GM21576 (cell line): ENCODE data around the gene ZNF577.

Experiments used
- ATAC-seq: cut with Tn5 transposase; IDR thresholded peaks from one replicate; pipeline ENCODE4 v1.9.1; 2021; ENCODE audit warnings: mild to moderate bottlenecking, moderate library complexity; ENCODE audit not compliant: unreplicated experiment

Gene ZNF577

GRCh38 chr19:51873097-51873496, 14.7 kb downstream of the ZNF577 start:
- ATAC-seq = no peak

DNA sequence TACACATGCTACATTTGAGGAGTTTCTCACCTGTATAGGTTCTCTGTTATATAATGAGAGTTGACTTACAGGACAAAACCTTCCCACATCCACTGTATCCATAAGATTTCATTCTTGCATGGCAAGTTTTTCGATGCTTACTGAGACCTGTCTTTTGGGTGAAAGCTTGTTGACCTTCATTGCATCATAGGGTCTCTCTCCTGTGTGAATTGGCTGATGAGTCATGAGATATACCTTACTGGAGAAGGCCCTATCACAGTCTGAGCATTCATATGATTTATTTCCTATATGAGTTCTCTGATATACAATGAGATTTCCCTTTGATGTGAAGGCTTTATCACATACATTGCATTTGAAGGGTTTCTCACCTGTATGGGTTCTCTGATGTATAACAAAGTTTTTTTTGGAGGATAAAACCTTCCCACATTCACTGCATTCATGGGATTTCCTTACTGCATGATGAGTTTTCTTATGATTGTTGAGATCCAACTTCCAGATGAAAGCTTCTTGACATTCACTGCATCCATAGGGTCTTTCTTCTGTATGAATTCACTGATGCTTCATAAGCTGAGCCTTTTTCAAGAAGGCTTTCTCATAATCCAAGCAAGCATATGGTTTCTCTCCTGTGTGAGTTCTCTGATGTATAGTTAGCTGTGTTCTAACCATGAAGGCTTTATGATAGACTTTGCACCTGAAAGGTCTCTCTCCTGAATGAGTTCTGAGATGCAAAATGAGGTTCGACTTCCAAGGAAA, 25.7 kb downstream of the ZNF577 start:
- ATAC-seq = no peak

- ATAC-seq = no peak
Measured at GRCh38 chr19:51837145-51837544, 50.6 kb downstream of the ZNF577 start.

GRCh38 chr19:51830274-51830673, 57.5 kb downstream of the ZNF577 start:
- ATAC-seq = no peak

GRCh38 chr19:51824281-51825005, 63.3 kb downstream of the ZNF577 start:
- no peak for ATAC-seq

GRCh38 chr19:51822946-51823345, 64.8 kb downstream of the ZNF577 start:
- ATAC-seq = no peak

DNA sequence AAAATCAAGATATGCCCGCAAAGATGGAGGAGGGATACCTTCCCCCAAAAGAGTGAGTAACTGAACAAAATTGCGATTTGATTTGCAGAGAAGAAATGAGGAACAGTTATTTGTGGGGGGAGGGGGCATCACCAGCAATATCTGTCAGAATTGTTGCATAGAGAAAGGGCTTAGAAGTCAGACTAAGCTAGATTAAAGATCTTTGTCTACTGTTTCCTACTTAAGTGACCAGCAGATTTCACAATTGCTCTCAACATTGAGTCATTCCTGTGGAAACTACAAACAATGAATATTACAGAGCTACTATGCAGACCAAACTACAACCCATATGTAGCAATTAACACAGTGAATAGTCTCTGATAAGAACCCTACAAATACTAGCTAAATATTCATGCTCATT, 65.4 kb downstream of the ZNF577 start:
- no peak for ATAC-seq

DNA sequence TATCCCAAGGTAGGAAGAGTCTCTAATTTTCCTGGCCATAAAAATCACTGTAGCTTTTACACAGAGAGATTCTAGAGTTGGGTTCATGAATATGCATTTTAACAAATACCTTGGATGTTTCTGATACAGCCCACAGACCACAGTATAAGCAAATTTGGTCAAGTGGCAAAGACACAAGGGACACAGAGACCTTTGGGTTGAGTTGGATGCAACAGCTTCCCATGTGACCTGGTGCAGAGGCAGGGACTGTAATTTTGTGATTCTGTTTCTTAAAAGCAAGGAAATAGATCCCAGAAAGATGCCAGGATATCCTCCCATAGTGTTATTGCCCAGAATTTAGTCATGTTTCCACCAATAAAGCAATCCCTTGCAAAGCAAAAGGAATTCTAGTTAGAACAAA, 65.8 kb downstream of the ZNF577 start:
- ATAC-seq = no peak

GRCh38 chr19:51821456-51821855, 66.3 kb downstream of the ZNF577 start:
- no peak for ATAC-seq
